NCI-H524 (cell line): ENCODE results near the gene MOGAT3.
"Not testable (repeated sequence)": the region's sequence is repeated elsewhere in the genome, so short reads cannot be mapped to it uniquely, and the experiment has no call there.

ENCODE experiments used
- DNase-seq, 2 experiments: peaks; one replicate each; lab custom pipeline; 2025; lab: John Stamatoyannopoulos, UW

MOGAT3 gene

DNA sequence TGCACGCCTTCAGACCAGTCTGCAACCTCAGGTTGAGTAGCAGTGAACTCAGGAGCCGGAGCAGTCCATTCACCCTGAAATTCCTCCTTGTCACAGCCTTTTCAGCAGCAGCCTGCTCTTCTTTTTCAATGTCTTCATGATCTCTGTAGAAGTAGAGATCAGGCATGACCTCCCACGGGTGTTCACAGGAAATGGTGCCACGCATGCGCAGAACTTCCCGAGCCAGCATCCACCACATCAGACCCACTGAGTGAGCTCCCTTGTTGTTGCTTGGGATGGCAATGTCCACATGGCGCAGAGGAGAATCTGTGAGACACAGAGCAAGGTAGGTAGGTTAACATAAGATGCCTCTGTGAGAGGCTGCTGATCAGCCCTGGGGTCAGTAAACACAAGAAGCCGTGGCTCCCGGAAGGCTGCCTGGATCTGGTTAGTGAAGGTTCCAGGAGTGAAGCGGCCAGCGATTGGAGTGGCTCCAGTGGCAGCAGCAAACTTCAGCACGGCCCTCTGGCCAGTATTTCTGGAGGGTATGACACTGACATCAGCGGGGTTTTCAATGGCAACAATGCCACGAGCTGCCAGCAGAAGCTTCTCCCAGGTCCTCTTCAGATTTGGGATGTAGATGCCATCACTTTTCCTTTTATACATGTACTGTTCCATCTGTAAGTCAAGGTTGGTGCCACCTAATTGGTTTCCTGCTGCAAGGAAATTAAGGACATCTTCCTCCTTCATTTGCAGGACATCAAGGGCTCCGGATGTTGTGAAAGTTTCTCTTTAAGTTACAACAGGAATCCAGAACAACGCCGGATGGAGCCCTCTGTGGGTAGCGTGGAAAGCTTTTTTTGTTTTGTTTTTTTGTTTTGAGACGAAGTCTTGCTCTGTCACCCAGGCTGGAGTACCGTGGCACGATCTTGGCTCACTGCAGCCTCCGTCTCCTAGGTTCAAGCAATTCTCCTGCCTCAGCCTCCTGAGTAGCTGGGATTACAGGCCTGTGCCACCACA is 3.2 kb upstream of the MOGAT3 start:
- DNase-seq, result not testable (repeated sequence)

DNA sequence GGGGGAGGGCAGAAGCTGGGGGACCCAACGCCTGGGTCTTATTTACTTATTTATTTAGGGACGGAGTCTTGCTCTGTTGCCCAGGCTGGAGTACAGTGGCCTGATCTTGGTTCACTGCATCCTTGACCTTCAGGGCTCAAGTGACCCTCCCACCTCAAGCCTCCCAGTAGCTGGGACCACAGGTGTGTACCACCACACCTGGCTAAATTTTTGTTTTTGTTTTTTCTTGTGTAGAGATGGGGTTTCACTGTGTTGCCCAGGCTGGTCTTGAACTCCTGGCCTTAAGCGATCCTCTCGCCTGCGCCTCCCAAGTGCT is 1.7 kb upstream of the MOGAT3 start:
- DNase-seq, result no peak

DNA sequence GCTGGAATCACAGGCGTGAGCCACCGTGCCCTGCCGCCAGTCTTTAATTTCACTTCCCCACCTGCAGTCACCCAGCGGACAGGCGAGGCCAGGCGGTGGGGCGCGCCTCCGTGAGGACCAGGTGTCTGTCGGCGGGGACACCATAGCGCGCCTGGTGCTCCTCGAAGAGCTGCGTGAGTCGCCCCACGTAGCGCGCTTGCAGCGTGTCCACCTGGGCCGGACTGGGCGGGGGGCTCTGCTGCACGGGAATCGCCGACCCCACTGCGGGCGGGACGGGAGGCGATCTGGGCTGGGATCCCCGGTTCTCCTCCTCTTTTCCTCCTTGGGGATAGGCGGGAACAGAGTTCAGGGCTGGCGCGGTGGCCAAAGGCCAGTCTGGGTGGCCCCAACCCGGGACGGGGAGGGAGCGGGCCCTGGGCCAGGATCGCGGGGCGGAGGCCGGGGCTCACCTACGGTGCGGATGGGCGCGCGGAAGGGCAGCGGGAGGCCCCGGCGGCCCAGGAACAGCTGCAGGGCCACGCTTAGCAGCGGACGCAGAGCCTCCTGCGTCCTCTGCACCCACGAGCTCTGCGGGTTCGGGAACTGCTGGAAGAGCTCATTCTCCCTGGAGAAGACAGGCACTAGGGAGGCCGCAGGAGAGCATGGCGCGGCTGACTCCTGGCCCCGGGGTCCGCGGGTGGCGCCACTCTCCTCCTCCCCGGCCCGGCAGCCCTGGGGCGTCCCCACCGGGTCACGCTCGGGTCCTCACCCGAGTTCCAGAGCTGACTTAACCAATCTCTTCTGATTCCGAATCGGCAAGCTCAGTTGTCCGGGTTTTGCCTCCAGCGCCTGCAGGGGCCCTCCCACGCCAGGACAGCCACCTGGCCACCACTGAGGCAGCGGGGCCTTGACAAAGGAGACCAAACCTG is 1.1 kb upstream of the MOGAT3 start:
- peak in 1 of 2 experiments; percentile 14 for DNase-seq

DNA sequence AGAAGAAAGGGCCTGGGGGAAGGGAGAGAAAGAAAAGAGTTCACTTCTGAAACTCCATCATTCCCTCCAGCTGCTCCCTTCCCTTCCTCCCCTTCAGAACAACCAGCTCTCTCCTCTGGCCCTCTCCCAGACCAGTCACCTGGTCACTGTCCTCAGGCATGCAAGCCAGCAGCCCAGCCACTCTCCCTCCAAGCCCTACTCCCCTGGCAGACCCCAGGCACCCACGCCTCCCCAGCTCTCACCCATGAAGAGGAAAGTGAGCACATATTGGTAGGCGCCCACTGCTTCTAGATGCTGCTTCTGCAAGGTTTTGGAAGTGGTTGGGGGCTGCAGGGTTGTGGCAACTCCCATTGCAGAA is 353 bp downstream of the MOGAT3 start:
- DNase-seq, result no peak

- DNase-seq, result not testable (repeated sequence)
These were observed 1.3 kb downstream of the MOGAT3 start for GRCh38 chr7:101199522-101199921.

- no peak for DNase-seq
These were observed 2.4 kb downstream of the MOGAT3 start for GRCh38 chr7:101198476-101198875.

DNA sequence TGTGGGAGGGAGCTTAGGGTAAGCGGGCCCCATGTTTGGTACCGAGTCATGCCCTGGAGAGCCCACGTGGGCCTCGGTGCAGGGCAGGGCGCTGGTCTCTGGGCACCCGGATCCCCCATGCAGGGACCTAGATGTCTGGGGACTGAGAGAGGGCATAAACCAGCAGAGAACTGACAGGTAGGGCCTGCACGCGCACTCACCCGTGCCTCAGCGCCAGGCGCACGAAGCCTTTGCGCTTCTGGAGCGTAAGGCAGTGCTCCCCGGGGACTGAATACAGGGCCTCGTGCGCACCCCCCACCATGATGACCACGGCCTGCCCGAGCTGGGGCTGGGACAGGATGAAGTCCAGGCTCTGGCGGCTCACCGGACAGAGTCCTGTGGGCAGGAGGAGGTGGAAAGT is 2.8 kb downstream of the MOGAT3 start:
- DNase-seq, result no peak

DNA sequence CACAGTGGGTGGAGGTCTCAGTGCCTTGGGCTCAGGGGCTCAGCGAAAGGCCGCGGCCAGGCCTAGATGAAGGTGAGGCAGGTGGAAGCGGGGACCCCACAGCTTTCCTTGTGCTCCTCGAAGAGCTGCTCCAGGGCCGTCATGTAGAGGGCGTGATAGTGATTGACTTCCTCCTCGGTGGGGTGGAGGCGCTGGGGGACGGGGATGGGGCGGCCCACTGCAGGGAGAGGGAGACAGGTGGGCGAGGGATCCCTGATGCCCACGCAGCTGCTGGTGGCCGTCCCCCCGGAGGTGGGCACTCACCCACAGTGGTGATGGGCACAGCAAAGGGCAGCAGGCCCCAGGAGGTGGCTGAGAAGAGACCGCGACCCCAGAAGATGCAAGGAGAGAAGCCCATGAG is 5.0 kb downstream of the MOGAT3 start:
- no peak for DNase-seq

DNA sequence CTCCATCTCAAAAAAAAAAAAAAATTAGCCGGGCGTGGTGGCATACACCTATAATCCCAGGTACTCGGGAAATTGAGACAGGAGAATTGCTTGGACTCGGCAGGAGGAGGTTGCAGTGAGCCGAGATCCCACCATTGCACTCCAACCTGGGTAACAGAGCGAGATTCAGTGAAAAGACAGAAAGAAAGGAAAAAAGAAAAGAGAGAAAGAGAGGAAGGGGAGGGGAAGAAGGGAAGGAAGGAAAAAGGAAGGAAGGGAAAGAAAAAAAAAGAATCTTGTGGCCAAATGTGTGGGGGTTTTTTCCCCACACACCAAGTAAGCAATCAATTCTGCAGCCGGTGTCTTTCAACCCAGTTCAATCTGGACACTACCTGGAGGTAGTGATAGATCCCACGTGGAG is 11.7 kb downstream of the MOGAT3 start:
- DNase-seq, result no peak

DNA sequence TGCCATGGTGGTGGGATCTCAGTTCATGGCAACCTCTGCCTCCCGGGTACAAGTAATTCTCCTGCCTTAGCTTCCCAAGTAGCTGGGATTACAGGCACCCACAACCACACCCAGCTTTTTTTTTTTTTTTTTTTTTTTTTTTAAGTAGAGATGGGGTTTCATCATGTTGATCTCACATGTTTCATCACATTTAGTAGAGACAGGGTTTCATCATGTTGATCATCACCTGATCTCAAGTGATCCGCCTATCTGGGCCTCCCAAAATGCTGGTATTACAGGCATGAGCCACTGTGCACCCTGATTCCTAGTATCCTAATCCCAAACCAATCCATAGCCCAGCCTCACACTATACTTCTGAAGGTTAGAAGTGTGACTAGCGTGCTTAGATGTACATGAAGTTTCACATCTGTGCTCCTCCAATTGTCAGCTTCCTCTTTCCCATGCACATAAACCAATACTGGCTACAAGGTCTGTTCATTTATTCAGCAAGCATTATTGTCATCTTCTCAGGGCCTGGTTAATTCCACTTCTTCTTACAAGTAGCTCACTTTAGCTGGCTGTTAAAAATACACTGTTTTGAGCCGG is 13.9 kb downstream of the MOGAT3 start:
- DNase-seq, result no peak

DNA sequence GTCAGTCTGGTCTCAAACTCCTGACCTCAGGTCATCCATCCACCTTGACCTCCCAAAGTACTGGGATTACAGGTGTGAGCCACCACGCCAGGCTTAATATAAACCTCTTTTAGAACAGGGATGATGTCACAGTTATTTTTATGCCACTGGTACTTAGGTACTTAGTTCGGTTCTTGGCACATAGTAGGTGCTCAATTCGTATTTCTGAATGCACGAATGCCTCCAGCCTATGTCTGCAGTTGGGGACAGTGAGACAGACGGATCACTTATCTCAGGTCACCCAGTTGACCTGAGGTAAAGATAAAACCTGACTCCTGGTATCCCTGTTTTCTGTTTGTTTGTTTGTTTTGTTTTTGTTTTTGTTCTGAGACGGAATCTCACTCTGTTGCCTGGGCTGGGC is 14.6 kb downstream of the MOGAT3 start:
- DNase-seq, result no peak

DNA sequence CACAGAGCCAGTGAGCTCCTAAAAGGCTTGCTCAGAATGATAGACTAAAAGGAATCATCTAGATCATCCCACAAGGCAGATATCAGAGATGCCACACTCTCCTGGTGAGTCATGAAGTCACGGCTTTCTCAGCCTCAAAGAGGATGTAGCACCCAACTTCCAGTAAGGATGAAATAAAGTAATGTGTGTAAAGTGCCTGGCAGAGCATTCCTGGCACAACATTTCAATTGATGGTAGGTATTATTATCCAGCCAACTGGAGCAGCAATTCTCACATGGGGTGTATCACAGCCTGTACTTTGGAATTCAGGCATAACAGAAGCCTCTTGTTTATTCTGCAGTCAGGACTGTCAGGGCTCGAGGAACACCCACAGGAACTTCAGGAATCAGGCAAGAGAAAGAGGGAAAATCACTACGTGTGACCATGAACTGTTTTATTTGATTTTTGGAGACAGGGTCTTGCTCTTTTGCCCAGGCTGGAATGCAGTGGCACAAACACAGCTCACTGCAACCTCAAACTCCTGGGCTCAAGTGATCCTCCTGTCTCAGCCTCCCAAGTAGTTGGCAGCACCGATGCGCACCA is 15.5 kb downstream of the MOGAT3 start:
- no peak for DNase-seq

GRCh38 chr7:101180130-101180755 is 20.6 kb downstream of the MOGAT3 start, which contains the start of gene NAT16:
Gene NAT16, minus strand, starts transcription at chr7:101180293. Its CDS starts 5,486 bp downstream, at chr7:101174807.
- no peak for DNase-seq

- DNase-seq, result no peak
These were observed 21.1 kb downstream of the MOGAT3 start for GRCh38 chr7:101179713-101180112.

- DNase-seq, result peak in 1 of 2 experiments; percentile 17
These were observed 21.7 kb downstream of the MOGAT3 start for GRCh38 chr7:101179117-101179516.

- no peak for DNase-seq
These were observed 23.2 kb downstream of the MOGAT3 start for GRCh38 chr7:101177644-101178043.

DNA sequence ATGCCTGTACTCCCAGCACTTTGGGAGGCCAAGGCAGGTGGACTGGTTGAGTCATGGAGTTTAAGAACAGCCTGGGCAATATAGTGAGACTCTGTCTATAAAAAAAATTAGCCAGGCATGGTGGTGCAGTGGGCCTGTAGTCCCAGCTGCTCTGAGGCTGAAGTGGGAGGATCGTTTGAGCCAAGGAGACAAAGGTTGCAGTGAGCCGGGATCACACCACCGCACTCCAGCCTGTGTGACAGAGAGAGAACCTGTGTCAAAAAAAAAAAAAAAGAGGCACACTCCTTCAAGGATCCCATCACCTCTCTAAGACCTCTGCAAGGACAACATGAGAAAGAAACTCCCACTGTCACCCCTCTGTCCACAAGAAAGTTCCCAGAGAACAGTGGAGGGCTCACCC is 25.2 kb downstream of the MOGAT3 start:
- no peak for DNase-seq

- no peak for DNase-seq
These were observed 26.4 kb downstream of the MOGAT3 start for GRCh38 chr7:101174322-101174854.

DNA sequence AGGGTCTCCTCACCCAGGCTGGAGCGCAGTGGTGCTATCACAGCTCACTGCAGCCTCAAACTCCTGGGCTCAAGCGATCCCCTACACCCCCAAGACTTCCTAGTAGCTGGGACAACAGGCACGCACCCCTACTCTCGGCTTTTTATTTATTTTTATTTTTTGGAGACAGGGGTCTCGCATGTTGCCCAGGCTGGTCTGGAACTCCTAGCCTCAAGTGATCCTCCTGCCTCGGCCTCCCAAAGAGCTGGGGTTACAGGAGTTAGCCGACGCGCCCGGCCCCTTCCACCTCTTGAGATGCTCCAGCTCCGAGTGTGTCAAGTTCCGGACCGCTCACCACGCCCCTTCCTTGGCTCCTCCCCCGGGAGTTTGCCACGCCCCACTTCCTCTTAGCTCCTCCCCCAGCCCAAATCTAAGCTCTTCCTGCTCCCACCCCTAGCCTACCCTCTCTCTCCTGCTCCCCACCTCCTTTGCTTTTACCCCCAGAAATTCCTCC is 27.0 kb downstream of the MOGAT3 start:
- no peak for DNase-seq

DNA sequence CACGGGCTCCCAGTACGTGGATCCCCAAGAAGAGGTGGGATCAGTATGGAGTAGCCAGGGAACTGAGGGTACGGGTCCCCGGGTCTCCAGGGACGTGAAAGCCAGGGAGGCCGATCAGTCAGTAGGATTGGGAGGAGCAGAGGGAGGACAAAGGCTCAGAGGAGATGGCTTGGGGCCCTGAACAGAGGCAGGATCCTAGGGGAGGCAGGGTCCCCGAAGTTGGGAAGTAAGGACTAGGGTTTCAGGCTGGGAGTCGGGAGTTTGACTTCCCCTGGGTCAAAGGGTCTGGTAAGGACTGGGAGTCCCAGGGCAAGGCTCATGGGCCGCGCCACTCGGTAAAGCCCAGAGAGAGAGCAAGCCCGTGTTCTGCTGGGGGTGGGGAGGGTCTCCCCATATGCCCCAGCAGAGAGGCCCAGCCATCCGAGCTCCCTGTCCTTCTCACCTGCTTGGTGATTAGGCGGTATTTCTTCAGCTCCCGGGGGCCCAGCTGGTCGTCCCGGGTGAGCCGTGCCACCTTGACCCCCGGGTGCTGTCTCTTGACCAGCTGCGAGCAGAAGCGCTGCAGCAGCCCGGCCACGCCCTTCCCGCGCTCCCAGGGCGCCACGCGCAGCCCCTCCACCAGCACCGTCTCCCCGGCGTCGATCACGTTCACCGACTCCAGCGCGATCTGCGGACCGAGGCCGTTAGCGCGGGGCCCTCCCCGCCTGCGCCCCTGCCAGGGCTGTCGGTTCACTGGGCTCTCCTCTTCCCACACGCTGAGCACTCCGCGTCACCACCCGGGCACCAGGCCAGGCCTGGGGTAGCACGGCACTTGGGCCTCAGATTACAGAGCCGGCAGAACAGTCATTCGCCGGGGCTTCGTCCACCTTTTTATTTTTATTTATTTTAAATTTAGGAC is 27.7 kb downstream of the MOGAT3 start:
- peak in 1 of 2 experiments; percentile 26 for DNase-seq
